ENCODE results near the gene CHST15.

Gene CHST15

GRCh38 chr10:123995082-123995460 is 98.3 kb downstream of the CHST15 start:
- peak overlapping the region; percentile 82 for H3K4me2 ChIP-seq (ENCODE audit: low read length)
- H3F3A ChIP-seq (ENCODE audit: control insufficient read depth, insufficient read depth), result no peaks in the 10 kb centered on the region
- peak overlapping the region; percentile 58 for H3K4me3 ChIP-seq (ENCODE audit: low read length)
- H3K9me2 ChIP-seq (replicated peaks; ENCODE audit: control insufficient read depth, low read length), result no peaks in the 10 kb centered on the region
- H4K20me1 ChIP-seq (ENCODE audit: control insufficient read depth, insufficient read depth, low read depth, low read length), result no peaks in the 10 kb centered on the region; the same call in 1 of the 2 replicates
- H3K36me3 ChIP-seq (ENCODE audit: control insufficient read depth, low read length), result no peaks in the 10 kb centered on the region
- peaks cover 21% of the 10 kb centered on the region for H3K4me1 ChIP-seq (ENCODE audit: control insufficient read depth, low read length)
- H3K79me2 ChIP-seq (ENCODE audit: control insufficient read depth, low read length), result no peaks in the 10 kb centered on the region
- H3K27ac ChIP-seq (ENCODE audit: low read depth, low read length), result no peak overlapping the region
- TF ChIP-seq CTCF (IDR thresholded peaks at IDR 0.05; ENCODE audit: low read depth, low read length, poor library complexity, severe bottlenecking) (no peak), EZH2phosphoT487 (IDR thresholded peaks at IDR 0.05; ENCODE audit: borderline replicate concordance, low read length) (no peak)
- H3K9me3 ChIP-seq (ENCODE audit: control insufficient read depth, insufficient read depth, low read length), result no peaks in the 10 kb centered on the region
- peaks cover 12% of the 10 kb centered on the region for H3K27me3 ChIP-seq (ENCODE audit: control insufficient read depth, low read length)

- Histone ChIP-seq H3K9me3 (ENCODE audit: control insufficient read depth, insufficient read depth, low read length) (no peaks in the 10 kb centered on the region), H3F3A (ENCODE audit: control insufficient read depth, insufficient read depth) (no peaks in the 10 kb centered on the region), H3K4me2 (ENCODE audit: low read length) (peak overlapping the region; percentile 82), H3K9me2 (replicated peaks; ENCODE audit: control insufficient read depth, low read length) (no peaks in the 10 kb centered on the region), H3K27me3 (ENCODE audit: control insufficient read depth, low read length) (peaks cover 15% of the 10 kb centered on the region), H3K79me2 (ENCODE audit: control insufficient read depth, low read length) (no peaks in the 10 kb centered on the region), H3K4me1 (ENCODE audit: control insufficient read depth, low read length) (peaks cover 21% of the 10 kb centered on the region), H4K20me1 (ENCODE audit: control insufficient read depth, insufficient read depth, low read depth, low read length) (no peaks in the 10 kb centered on the region; the same call in 1 of the 2 replicates), H3K27ac (ENCODE audit: low read depth, low read length) (no peak overlapping the region), H3K36me3 (ENCODE audit: control insufficient read depth, low read length) (no peaks in the 10 kb centered on the region), H3K4me3 (ENCODE audit: low read length) (peak overlapping the region; percentile 58)
- TF ChIP-seq EZH2phosphoT487 (IDR thresholded peaks at IDR 0.05; ENCODE audit: borderline replicate concordance, low read length), result 0 out of 2 replicates have a peak, but pooled peaks have one; percentile 38
- TF ChIP-seq CTCF (IDR thresholded peaks at IDR 0.05; ENCODE audit: low read depth, low read length, poor library complexity, severe bottlenecking), result peak; percentile 94
These were observed 98.8 kb downstream of the CHST15 start for GRCh38 chr10:123994417-123995081.

- H3K4me2 ChIP-seq (ENCODE audit: low read length), result peak overlapping the region; percentile 82
- no peaks in the 10 kb centered on the region for H3K79me2 ChIP-seq (ENCODE audit: control insufficient read depth, low read length)
- H4K20me1 ChIP-seq (ENCODE audit: control insufficient read depth, insufficient read depth, low read depth, low read length), result no peaks in the 10 kb centered on the region; the same call in 1 of the 2 replicates
- no peaks in the 10 kb centered on the region for H3K9me2 ChIP-seq (replicated peaks; ENCODE audit: control insufficient read depth, low read length)
- TF ChIP-seq EZH2phosphoT487 (IDR thresholded peaks at IDR 0.05; ENCODE audit: borderline replicate concordance, low read length) (no peak), CTCF (IDR thresholded peaks at IDR 0.05; ENCODE audit: low read depth, low read length, poor library complexity, severe bottlenecking) (no peak)
- H3K27me3 ChIP-seq (ENCODE audit: control insufficient read depth, low read length), result peaks cover 16% of the 10 kb centered on the region
- H3K9me3 ChIP-seq (ENCODE audit: control insufficient read depth, insufficient read depth, low read length), result no peaks in the 10 kb centered on the region
- peaks cover 21% of the 10 kb centered on the region for H3K4me1 ChIP-seq (ENCODE audit: control insufficient read depth, low read length)
- no peaks in the 10 kb centered on the region for H3K36me3 ChIP-seq (ENCODE audit: control insufficient read depth, low read length)
- no peak overlapping the region for H3K27ac ChIP-seq (ENCODE audit: low read depth, low read length)
- H3F3A ChIP-seq (ENCODE audit: control insufficient read depth, insufficient read depth), result no peaks in the 10 kb centered on the region
- H3K4me3 ChIP-seq (ENCODE audit: low read length), result peak overlapping the region; percentile 58
These were observed 99.6 kb downstream of the CHST15 start for GRCh38 chr10:123993534-123994416.
